Neutrophil (primary cell): Measurements from ENCODE around the gene AFP.

Experiments used
- H3K27ac ChIP-seq: fragments of 200-600 bp; sonication (generic); 2 replicates; pipeline ENCODE4 v1.5.1; 2016; ENCODE audit warnings: mild to moderate bottlenecking, moderate library complexity
- H3K27me3 ChIP-seq: fragments of 200-600 bp; sonication (generic); 2 replicates; pipeline ENCODE4 v1.6.0; 2016; ENCODE audit warnings: mild to moderate bottlenecking
- H3K36me3 ChIP-seq: fragments of 200-600 bp; sonication (generic); 2 replicates; pipeline ENCODE4 v1.5.1; 2017
- H3K4me1 ChIP-seq, 2 experiments: fragments of 200-600 bp in 1 of 2; sonication (generic) in 1 of 2; 1 replicate in 1 of 2; 2 replicates in 1 of 2; pipeline versions ENCODE4 v1.5.1 to v1.6.1; 2013 to 2016; ENCODE audit warnings: low read depth in 1 of 2, low read length in 1 of 2, mild to moderate bottlenecking in 1 of 2, moderate library complexity in 1 of 2; ENCODE audit not compliant: control insufficient read depth in 1 of 2, insufficient read depth in 1 of 2
- H3K4me3 ChIP-seq, 2 experiments: fragments of 200-600 bp in 1 of 2; sonication (generic) in 1 of 2; 1 replicate in 1 of 2; 2 replicates in 1 of 2; pipeline ENCODE4 v1.5.1; 2013 to 2016; ENCODE audit warnings: low read depth in 1 of 2, low read length in 1 of 2, mild to moderate bottlenecking in 1 of 2, moderate library complexity in 1 of 2
- H3K9me3 ChIP-seq: fragments of 200-600 bp; sonication (generic); 2 replicates; pipeline ENCODE4 v1.5.1; 2016
- TF ChIP-seq, protein P1 (sequence below): fragments of 200-600 bp; sonication (generic); IDR thresholded peaks from 2 replicates; pipeline ENCODE4 v1.5.1; 2016; ENCODE audit warnings: antibody characterized with exemption

Gene AFP

DNA sequence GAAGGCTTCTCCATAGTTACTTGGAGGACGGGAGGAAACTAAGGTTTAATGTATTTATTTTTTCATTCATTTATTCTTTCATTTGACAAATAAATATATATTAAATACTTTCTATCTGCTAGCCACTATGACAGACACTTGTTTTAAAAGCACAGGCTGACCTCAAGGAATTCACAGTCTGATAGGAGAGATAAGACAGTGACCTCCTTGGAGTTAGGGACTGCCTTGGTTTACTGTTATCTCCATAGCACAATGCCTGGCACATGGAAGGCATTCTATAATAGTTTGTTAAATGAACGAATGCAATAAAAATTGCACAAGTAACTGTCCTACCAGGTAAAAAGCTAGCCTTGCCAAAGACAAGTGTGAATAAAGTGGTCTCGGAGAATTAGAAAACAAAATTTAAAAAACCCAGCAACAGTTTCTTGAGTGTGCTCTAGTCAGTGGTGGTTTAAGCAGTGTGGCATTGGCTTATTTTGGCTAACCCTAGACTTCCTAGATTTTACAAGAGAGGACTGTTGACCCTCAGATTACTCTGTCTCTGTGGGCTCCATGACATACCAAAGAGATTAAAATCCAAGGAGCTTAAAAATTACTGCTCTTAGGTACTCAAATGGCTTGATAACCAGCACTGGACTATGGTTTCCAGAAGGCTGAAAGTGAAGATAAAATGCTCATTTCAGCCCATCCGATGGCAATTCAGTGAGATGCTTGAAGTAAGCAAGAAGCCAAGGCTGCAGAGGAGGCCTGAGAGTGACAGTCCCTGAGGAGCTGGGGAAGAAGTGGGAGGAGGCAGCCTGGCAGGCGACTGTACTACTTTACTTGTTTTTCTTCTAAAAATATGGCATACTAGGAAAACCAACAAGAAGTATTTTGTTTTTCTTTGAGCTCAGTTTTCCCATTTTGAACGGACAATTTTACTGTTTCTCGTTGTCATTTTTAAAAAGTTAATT is 9.6 kb downstream of the AFP start:
- H3K36me3 ChIP-seq: no peaks in the 10 kb centered on the region
- no peaks in the 10 kb centered on the region for H3K4me1 ChIP-seq
- H3K27me3 ChIP-seq: peaks cover 9% of the 10 kb centered on the region
- H3K4me3 ChIP-seq: no peak overlapping the region
- H3K9me3 ChIP-seq: no peaks in the 10 kb centered on the region
- TF ChIP-seq, protein P1, sequence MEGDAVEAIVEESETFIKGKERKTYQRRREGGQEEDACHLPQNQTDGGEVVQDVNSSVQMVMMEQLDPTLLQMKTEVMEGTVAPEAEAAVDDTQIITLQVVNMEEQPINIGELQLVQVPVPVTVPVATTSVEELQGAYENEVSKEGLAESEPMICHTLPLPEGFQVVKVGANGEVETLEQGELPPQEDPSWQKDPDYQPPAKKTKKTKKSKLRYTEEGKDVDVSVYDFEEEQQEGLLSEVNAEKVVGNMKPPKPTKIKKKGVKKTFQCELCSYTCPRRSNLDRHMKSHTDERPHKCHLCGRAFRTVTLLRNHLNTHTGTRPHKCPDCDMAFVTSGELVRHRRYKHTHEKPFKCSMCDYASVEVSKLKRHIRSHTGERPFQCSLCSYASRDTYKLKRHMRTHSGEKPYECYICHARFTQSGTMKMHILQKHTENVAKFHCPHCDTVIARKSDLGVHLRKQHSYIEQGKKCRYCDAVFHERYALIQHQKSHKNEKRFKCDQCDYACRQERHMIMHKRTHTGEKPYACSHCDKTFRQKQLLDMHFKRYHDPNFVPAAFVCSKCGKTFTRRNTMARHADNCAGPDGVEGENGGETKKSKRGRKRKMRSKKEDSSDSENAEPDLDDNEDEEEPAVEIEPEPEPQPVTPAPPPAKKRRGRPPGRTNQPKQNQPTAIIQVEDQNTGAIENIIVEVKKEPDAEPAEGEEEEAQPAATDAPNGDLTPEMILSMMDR: no peak
- no peak overlapping the region for H3K27ac ChIP-seq

DNA sequence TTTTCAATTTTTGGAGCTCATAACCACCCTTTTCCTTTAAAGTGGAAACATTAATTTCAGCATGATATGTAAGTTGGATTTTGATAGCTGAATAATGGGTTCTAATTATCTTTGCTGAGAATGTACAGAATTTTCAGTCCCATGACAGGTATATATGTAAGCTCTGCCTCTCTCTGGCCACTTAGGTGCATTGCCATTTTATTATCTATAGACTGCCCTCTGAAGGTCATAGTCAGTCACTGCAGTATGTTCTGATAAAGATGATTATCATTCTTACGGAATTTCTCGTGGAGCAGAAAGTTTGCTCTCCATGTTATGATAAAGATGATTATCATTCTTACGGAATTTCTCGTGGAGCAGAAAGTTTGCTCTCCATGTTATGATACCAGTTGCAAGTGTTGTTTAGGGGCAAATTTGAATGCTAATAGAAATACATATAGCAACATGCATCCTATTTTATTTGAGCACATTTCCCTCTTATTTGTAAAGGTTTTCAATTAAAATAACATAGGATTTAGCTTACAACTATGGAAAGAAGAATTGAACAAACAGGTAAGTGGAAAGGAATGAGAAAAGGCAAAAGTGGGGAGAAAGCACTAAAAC is 10.4 kb downstream of the AFP start:
- Histone ChIP-seq H3K27me3 (peaks cover 9% of the 10 kb centered on the region), H3K4me3 (no peak overlapping the region), H3K9me3 (no peaks in the 10 kb centered on the region), H3K4me1 (no peaks in the 10 kb centered on the region), H3K36me3 (no peaks in the 10 kb centered on the region), H3K27ac (no peak overlapping the region)
- TF ChIP-seq, protein P1: no peak

DNA sequence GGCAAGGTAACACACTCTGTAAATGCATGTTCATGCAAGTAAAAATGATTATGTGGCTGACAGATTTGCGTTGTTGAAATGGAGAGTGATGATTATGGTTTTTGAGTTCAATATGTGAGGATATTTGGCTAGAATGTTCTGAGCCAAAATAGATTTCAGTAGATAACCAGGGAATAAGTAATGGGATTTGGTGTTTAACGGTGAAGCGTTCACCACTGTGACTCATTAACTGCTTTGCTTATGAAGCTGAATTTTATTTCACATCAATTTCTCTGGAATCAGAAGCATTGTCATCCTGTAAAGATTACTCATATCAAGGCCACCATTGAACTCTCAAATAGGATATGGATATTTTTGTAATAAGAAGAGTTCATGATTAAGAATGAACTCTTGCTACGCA is 11.7 kb downstream of the AFP start:
- TF ChIP-seq, protein P1: no peak
- Histone ChIP-seq H3K4me3 (no peak overlapping the region), H3K9me3 (no peaks in the 10 kb centered on the region), H3K36me3 (no peaks in the 10 kb centered on the region), H3K4me1 (no peaks in the 10 kb centered on the region), H3K27ac (no peak overlapping the region), H3K27me3 (peaks cover 9% of the 10 kb centered on the region)

DNA sequence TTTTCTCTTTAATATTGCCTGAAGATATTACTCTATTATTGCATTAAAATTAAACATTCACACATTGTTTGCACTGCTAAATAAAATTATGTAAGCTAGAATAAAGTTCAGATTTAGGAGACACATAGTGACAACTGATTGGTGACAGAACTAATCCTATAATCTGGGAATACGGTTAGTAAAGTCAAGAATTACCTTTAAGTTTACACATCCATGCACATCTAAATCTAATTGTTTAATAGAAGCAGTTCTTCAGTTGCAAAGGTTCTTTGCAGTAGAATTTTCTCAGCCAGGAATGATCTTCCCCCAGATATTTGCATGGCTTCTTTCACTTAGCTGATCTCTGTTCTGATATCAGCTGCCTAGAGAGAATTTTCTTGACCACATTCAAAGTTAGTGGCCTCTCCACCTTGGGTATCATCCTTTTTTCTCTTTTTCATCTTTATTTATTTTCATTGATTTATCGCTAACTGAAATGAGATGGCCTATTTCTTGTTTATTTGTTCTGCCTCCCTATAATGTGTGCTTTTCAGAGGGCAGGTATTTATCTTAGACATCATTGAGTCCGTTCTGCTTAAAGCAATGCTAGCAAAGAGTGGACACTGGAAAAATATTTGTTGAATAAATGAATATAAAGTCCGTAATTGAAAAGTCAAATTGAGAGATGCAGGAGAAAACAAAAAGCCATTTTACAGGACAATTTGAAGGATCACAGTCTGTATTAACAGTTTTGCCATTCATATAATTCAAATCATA is 12.6 kb downstream of the AFP start:
- H3K4me1 ChIP-seq: no peaks in the 10 kb centered on the region
- H3K36me3 ChIP-seq: no peaks in the 10 kb centered on the region
- TF ChIP-seq, protein P1: no peak
- H3K4me3 ChIP-seq: no peak overlapping the region
- no peak overlapping the region for H3K27ac ChIP-seq
- peaks cover 9% of the 10 kb centered on the region for H3K27me3 ChIP-seq
- H3K9me3 ChIP-seq: no peaks in the 10 kb centered on the region

DNA sequence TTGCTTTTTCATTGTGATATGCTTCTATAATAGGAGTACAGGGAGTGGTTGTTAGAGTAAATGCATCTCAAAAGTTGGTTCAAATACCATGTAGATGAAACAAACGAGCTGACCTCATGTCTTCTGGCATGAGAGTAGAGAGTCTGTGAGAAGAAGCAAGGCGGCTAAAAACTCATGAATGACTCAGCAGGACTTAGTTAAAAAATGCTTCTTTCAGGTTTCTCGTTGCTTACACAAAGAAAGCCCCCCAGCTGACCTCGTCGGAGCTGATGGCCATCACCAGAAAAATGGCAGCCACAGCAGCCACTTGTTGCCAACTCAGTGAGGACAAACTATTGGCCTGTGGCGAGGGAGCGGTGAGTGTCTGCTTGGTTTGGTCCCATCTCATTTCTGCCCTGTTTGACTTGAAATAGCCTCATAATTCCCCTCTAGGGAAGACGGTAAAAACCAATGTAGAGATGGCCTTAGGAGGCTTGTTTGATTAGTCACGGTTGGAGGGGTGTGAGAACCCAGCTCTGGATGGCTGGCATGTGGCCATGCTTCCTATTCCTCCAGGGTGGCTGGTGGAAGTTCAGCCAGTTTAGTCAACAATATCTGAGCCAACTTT is 14.5 kb downstream of the AFP start:
- Histone ChIP-seq H3K4me3 (no peak overlapping the region), H3K27ac (no peak overlapping the region), H3K9me3 (no peaks in the 10 kb centered on the region), H3K27me3 (no peaks in the 10 kb centered on the region), H3K4me1 (no peaks in the 10 kb centered on the region), H3K36me3 (no peaks in the 10 kb centered on the region)
- TF ChIP-seq, protein P1: no peak
